GM10266 (cell line): Measurements from ENCODE around the gene TEKT3.

ENCODE experiments used
- DNase-seq: peaks from one replicate; pipeline ENCODE4 v3.0.0; 2012; ENCODE audit errors: extremely low spot score
- CTCF ChIP-seq: IDR thresholded peaks from 2 replicates; pipeline ENCODE4 v1.5.1; 2012; ENCODE audit warnings: mild to moderate bottlenecking, low read depth; ENCODE audit not compliant: control insufficient read depth, insufficient read depth; ENCODE audit errors: missing control alignments

TEKT3 gene

GRCh38 chr17:15380446-15380845 is 39.0 kb upstream of the TEKT3 start:
- DNase-seq, result no peak

GRCh38 chr17:15379659-15380058 is 38.3 kb upstream of the TEKT3 start:
- DNase-seq, result no peak
- no peak for TF ChIP-seq CTCF

More at GRCh38 chr17:15380446-15380845, 39.0 kb upstream of the TEKT3 start:
- TF ChIP-seq CTCF, result no peak

GRCh38 chr17:15378243-15378642 is 36.8 kb upstream of the TEKT3 start:
- no peak for TF ChIP-seq CTCF
- DNase-seq, result no peak

GRCh38 chr17:15377616-15378015 is 36.2 kb upstream of the TEKT3 start:
- TF ChIP-seq CTCF, result no peak
- no peak for DNase-seq

GRCh38 chr17:15377200-15377599 is 35.8 kb upstream of the TEKT3 start:
- no peak for DNase-seq
- no peak for TF ChIP-seq CTCF

- TF ChIP-seq CTCF, result no peak
- no peak for DNase-seq
These were observed 30.2 kb upstream of the TEKT3 start for GRCh38 chr17:15371376-15372130.

GRCh38 chr17:15368600-15368999 is 27.2 kb upstream of the TEKT3 start:
- DNase-seq, result no peak
- TF ChIP-seq CTCF, result no peak
